ENCODE results near the gene ST6GAL1.
"Not testable (repeated sequence)": the region's sequence is repeated elsewhere in the genome, so short reads cannot be mapped to it uniquely, and the experiment has no call there.

Gene ST6GAL1

GRCh38 chr3:187025254-187025655 is 94.9 kb downstream of the ST6GAL1 start:
- peak; percentile 43 for DNase-seq

- DNase-seq = peak; percentile 32
Measured at GRCh38 chr3:187025656-187026316, 95.5 kb downstream of the ST6GAL1 start.

- DNase-seq = no peak
Measured at GRCh38 chr3:187026317-187026670, 96.0 kb downstream of the ST6GAL1 start.

- peak; percentile 39 for DNase-seq
Measured at GRCh38 chr3:187027531-187028278, 97.4 kb downstream of the ST6GAL1 start.

GRCh38 chr3:187031934-187032333 is 101.6 kb downstream of the ST6GAL1 start:
- no peak for DNase-seq

- DNase-seq = no peak
Measured at GRCh38 chr3:187036394-187036793, 106.1 kb downstream of the ST6GAL1 start.

GRCh38 chr3:187039100-187039722 is 108.9 kb downstream of the ST6GAL1 start:
- no peak for DNase-seq

GRCh38 chr3:187039723-187040414 is 109.5 kb downstream of the ST6GAL1 start:
- DNase-seq = no peak

- DNase-seq = no peak
Measured at GRCh38 chr3:187040516-187041361, 110.4 kb downstream of the ST6GAL1 start.

GRCh38 chr3:187041362-187042307 is 111.3 kb downstream of the ST6GAL1 start:
- DNase-seq = peak; percentile 29

GRCh38 chr3:187042346-187042745 is 112.0 kb downstream of the ST6GAL1 start:
- DNase-seq = no peak

- no peak for DNase-seq
Measured at GRCh38 chr3:187042874-187043458, 112.6 kb downstream of the ST6GAL1 start.

GRCh38 chr3:187044206-187044605 is 113.9 kb downstream of the ST6GAL1 start:
- no peak for DNase-seq

GRCh38 chr3:187044867-187045552 is 114.7 kb downstream of the ST6GAL1 start:
- no peak for DNase-seq

GRCh38 chr3:187046033-187046432 is 115.7 kb downstream of the ST6GAL1 start:
- no peak for DNase-seq

- no peak for DNase-seq
Measured at GRCh38 chr3:187049462-187050101, 119.3 kb downstream of the ST6GAL1 start.

GRCh38 chr3:187051066-187051465 is 120.7 kb downstream of the ST6GAL1 start:
- no peak for DNase-seq

GRCh38 chr3:187051724-187052366 is 121.5 kb downstream of the ST6GAL1 start:
- no peak for DNase-seq

GRCh38 chr3:187052427-187052826 is 122.1 kb downstream of the ST6GAL1 start:
- DNase-seq = not testable (repeated sequence)
